ENCODE measurements around the gene F2.
A peak's percentile ranks its signal among the peaks of the same experiment; 100 is the strongest.
"Not testable (repeated sequence)": the region's sequence is repeated elsewhere in the genome, so short reads cannot be mapped to it uniquely, and the experiment has no call there.

The F2 gene

GRCh38 chr11:46719048-46719542 lies at the start of gene F2:
Gene F2, plus strand, starts transcription at chr11:46719213. Its CDS starts 23 bp downstream, at chr11:46719236.
- in situ Hi-C loops (cut with HindIII; ENCODE audit: low sequenced_read_pairs), result no loop called here
- H3K4me3 ChIP-seq (ENCODE audit: low read depth, low read length), result no peak within 1 kb of the TSS
- DNase-seq (ENCODE audit: low read depth), result no peak
- TF ChIP-seq, protein P1, sequence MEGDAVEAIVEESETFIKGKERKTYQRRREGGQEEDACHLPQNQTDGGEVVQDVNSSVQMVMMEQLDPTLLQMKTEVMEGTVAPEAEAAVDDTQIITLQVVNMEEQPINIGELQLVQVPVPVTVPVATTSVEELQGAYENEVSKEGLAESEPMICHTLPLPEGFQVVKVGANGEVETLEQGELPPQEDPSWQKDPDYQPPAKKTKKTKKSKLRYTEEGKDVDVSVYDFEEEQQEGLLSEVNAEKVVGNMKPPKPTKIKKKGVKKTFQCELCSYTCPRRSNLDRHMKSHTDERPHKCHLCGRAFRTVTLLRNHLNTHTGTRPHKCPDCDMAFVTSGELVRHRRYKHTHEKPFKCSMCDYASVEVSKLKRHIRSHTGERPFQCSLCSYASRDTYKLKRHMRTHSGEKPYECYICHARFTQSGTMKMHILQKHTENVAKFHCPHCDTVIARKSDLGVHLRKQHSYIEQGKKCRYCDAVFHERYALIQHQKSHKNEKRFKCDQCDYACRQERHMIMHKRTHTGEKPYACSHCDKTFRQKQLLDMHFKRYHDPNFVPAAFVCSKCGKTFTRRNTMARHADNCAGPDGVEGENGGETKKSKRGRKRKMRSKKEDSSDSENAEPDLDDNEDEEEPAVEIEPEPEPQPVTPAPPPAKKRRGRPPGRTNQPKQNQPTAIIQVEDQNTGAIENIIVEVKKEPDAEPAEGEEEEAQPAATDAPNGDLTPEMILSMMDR (IDR thresholded peaks at IDR 0.05; ENCODE audit: low read depth, low read length, missing control alignments), result no peak

- in situ Hi-C loops (cut with HindIII; ENCODE audit: low sequenced_read_pairs), result no loop called here
- TF ChIP-seq, protein P1 (IDR thresholded peaks at IDR 0.05; ENCODE audit: low read depth, low read length, missing control alignments), result peak; percentile 25
- H3K4me3 ChIP-seq (ENCODE audit: low read depth, low read length), result no peak overlapping the region
- no peak for DNase-seq (ENCODE audit: low read depth)
Measured at GRCh38 chr11:46669711-46670139, 49.3 kb upstream of the F2 start.

- H3K4me3 ChIP-seq (ENCODE audit: low read depth, low read length); in situ Hi-C loops (cut with HindIII; ENCODE audit: low sequenced_read_pairs); DNase-seq (ENCODE audit: low read depth): not testable (repeated sequence)
Measured at GRCh38 chr11:46670521-46670920, 48.5 kb upstream of the F2 start.

- TF ChIP-seq, protein P1 (IDR thresholded peaks at IDR 0.05; ENCODE audit: low read depth, low read length, missing control alignments), result no peak
- in situ Hi-C loops (cut with HindIII; ENCODE audit: low sequenced_read_pairs), result no loop called here
- DNase-seq (ENCODE audit: low read depth), result no peak
- no peak overlapping the region for H3K4me3 ChIP-seq (ENCODE audit: low read depth, low read length)
Measured at GRCh38 chr11:46671958-46672315, 47.1 kb upstream of the F2 start.

DNA sequence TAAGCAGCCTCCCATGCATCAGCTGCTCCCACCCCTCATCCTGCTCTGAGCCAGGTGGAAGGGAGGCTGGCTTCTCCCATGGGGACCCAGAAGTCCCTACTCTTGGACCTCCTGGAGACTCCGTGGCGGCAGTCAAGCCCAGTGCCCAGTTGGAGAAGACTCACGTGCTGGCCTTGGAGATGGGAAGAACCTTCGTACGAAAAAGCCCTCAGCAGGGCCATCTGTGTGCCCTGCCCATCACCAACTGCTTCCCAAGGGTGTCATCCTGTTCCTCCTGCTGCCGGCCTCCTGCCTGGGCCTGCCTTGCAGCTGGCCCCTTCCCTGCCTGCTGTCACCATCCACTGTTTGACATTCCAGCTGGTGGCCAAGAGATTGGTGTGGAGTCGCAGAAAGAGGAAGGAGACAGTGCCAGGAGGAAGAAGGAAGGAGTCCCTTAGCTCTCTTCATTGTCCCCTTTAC lies 46.6 kb upstream of the F2 start:
- TF ChIP-seq, protein P1 (IDR thresholded peaks at IDR 0.05; ENCODE audit: low read depth, low read length, missing control alignments), result no peak
- in situ Hi-C loops (cut with HindIII; ENCODE audit: low sequenced_read_pairs), result no loop called here
- no peak overlapping the region for H3K4me3 ChIP-seq (ENCODE audit: low read depth, low read length)
- no peak for DNase-seq (ENCODE audit: low read depth)

DNA sequence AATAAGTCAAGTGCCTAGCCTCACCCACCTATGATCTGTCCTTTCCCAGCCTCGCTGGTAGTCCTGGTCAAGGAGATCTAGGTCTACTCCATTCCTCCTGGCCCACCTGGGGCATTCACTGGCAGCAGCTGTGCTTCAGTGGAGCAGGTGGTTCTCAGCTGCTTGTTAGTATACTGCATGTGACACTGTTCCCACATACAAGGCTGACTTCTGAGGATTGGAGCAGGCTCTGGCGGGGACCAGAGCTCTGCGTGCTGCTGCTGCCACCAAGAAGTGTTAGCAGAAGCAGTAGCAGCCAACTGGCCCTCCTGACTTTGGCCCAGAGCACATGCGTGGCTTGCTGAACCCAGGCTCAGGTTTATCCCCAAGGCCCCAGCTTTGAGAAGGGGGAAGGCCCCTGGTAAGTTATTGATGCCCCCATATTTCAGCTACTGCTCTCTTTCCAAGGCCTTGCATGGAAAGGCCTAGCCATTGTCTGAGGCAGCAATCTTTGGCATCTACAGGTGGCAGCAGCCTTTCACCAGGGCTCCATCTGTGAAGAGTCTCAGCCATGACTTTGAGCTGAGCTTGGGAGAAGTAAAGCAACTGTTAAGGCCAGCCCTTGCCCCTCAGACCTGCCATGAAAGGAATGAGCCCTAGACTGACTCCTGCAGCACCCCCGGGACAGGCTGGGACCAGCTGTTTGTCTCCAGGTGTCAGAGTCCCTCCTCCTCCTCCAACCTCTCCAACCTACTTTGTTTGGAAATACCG lies 45.1 kb upstream of the F2 start:
- no peak overlapping the region for H3K4me3 ChIP-seq (ENCODE audit: low read depth, low read length)
- no peak for DNase-seq (ENCODE audit: low read depth)
- TF ChIP-seq, protein P1 (IDR thresholded peaks at IDR 0.05; ENCODE audit: low read depth, low read length, missing control alignments), result no peak
- in situ Hi-C loops (cut with HindIII; ENCODE audit: low sequenced_read_pairs), result no loop called here
